GM18511 (cell line): ENCODE measurements around the gene BMP8B.
"Not testable (repeated sequence)": the region's sequence is repeated elsewhere in the genome, so short reads cannot be mapped to it uniquely, and the experiment has no call there.

Experiments used
- ATAC-seq: cut with Tn5 transposase; IDR thresholded peaks from one replicate; pipeline ENCODE4 v1.9.1; 2021; ENCODE audit warnings: mild to moderate bottlenecking, moderate library complexity; ENCODE audit not compliant: unreplicated experiment

The BMP8B gene

DNA sequence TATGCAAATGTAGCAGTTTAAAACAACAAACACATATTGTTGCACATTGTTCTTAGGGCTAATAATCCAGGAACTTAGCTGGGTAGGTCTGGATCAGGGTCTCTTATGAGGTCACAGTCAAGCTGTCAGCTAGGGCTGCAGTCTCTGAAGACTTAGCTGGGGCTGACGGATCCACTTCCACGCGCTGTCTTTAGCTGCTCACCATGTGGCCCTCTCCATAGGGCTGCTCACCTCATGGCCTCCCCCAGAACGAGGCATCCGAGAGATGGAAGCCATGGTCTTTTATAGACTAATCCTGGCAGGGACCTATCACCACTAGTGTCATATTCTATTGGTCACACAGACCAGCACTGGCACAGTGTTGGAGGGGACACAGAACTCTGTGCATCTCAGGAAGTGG is 8.8 kb downstream of the BMP8B start:
- ATAC-seq: no peak

DNA sequence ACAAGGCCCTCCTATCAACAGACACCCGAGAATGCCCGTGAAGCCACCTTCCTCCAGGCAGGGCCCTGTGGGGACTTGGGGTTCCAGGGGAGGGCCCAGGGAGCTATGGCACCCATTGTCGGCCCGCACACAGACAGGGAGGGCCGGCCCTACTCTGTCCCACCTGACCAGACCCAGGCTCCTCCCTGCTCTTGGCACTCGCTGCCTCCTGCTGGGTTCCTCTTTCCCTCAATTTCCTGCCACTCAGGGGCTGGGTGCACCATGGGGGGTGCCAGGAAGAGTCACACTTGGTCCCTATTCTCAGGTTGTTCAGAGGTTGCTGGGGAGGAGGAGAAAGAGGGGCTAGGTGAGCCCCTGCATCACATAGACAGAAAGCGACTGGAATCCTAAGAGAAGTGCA is 9.5 kb downstream of the BMP8B start:
- ATAC-seq: no peak

DNA sequence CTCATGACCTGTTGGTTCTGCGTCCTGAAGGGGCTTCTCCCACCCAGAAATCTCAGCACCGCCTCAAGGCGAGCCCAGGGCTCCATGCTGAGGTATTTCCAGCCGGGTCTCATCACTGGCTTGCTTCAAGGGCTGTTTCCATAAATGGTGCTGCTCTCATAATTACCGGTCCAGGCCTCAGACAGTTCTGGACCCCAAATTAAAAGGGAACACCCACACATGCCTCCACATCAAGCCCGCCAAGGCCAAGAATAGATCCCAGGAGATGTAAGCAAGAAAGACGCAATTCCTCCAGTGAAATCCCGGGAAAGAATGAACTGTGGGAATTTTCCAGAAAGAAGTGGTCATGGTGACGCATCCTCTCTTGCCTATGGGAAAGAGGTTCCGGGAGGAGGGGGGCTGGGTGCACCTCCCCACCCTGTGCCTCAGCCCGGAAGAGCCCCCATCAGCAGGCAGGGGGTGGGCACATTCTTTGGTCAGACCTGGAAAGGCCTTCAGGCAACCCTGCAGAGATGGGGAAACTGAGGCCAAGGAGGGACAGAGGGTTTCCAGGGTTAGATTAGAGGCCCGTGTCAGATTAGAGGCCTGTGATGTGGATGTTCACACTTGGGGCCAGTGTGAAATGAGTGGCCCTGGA is 10.1 kb downstream of the BMP8B start:
- not testable (repeated sequence) for ATAC-seq

DNA sequence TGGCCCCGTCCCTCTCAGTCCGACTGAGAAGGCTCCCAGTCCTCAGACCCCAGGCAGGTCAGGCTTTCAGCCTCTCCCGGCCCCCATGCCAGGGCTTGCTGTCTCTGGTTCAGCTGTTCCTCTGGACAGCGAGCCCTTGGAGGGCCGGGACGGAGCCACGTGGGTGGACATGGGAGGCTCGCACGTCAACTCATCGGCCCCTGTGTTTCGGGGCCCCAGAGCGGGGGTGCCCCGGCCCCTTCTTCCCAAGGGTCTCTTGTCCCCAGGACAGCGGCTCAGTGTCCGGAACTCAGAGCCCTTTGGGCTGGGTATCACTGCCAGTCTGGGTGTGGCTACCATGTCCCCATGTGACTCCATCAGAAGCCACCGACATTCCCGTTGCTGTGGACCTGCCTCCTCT is 10.8 kb downstream of the BMP8B start:
- ATAC-seq: not testable (repeated sequence)

DNA sequence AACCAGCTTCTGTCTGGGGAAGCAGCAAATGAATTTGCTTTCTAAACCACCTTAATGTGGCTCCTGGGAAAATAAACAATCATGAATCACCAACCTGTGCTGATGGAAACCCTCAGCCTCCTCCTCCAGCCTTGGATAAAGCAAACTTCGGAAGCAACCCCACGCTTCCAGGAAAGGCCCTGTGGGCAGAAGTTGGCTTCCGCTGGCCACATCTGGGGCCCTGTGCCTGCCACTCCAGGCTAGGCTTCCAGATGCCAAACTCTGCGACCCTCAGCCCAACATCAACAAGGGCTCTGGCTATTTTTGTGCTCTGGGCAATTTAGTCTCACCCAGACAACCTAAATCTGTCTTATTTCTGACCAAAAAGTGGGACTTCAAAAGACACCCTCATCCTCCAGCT is 11.4 kb downstream of the BMP8B start:
- no peak for ATAC-seq

DNA sequence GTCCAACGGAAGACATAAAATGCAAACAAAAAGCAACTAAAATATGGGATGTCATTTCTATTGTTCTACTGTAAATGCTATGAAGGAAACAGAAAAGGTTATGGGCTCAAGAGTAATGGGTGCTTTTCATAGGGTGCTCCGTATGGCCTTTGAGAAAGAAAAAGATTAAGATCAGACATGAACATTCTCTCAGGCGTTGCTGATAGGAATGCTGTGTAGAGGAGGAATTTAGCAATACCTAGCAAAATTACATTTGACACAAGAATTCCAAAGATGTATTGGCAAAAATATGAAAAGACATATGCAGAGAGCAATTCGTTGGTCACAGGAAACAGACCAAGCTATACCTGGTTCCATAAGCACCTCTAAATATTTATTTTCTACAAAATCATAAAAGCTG is 11.8 kb downstream of the BMP8B start:
- no peak for ATAC-seq

DNA sequence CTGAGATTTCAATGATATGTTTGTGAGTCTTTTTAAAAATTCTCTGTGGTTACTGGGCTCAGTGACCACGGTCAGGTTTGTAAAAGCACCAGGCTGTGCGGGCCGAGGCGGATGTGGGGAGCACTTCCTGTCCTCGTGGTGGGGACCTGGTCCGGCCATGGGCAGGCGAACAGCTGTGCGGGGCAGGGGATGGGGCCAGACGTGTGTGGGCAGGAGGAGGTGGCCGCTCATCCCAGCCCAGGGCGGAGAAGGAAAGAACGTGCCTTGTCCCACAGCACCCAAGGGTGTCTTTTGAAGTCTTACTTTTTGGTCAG is 12.3 kb downstream of the BMP8B start:
- peak; percentile 46 for ATAC-seq

DNA sequence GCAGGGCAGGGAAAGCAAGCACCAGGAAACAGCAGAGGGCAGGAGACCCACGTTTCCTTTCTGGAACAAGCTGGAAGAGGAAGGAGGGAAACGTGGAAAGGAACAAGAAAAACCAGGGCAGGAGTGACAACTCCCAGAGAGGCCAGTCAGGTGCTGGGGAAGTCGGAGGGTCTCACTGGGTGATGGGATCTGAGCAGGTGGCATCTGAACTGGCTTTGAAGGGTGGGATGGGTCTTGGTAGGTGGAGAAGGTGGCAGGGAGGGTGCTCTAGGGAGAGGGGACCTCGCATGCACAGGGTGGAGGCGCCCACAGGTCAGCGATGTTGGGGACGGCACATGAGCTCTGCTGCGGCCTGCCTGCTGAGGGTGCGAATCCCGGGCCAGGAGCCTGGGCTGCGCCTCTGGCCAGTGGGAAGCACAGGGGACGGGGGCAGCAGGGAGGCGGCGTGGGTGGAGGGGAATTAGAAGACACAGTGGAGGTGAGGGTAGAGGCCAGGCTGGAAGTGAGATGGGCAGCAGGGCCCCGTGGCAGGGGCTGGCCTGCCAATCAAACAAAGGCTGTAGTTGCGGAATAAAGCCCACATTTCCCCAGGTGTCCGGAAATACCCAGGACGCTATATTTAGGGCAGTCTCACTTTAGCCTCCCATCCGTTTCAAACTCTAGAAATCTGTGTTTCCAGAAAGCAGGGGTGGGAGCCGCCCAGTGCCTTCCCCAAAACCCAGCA is 12.8 kb downstream of the BMP8B start:
- peak; percentile 53 for ATAC-seq

DNA sequence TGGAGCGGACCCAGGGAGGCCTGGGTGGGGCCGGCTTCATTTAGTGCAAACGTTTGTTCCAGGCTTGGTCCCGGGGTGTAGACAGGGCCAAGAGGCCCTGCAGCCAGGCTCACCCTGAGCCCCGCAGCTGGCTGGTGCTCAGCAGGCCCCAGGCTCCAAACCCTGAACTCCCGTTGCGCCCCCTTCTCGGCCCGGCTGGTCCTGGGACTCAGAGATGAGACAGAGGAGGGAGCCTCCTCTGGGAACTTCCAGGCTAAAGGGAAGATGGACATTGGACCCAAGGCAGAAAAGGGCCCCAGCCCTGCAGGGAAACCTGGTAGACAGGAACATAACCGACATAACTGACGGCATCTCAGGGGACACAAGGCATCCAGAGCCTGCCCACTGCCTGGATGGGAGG is 13.5 kb downstream of the BMP8B start:
- not testable (repeated sequence) for ATAC-seq

DNA sequence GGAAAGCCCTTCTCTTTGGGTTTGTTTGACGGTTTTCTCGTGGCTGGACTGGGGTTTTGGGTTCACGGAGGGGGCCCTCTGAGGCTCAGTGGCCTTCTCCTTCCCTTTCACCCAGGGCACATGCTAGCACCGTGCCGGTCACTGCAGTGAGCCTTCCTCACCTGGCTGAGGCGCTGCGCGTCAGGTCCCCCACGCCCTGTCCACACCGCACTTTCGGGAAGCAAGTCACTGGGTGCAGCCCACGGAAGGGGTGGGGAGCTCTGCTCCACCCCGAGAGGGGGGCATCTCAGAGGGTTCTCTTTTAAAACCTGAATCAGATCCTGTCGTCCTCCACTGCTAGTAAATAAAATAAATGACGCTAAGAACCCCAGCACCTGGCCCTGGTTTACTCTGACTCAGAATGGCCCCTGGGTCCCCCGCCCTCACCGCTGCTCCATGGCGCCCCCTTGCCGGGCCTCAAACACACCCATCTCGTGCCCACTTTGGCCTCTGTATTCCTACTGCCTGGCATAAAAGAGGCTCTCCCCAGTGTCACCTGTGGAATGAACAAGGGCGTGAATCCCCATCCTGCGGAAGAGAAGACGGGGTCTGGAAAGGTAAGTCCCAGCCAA is 15.2 kb downstream of the BMP8B start:
- ATAC-seq: not testable (repeated sequence)

DNA sequence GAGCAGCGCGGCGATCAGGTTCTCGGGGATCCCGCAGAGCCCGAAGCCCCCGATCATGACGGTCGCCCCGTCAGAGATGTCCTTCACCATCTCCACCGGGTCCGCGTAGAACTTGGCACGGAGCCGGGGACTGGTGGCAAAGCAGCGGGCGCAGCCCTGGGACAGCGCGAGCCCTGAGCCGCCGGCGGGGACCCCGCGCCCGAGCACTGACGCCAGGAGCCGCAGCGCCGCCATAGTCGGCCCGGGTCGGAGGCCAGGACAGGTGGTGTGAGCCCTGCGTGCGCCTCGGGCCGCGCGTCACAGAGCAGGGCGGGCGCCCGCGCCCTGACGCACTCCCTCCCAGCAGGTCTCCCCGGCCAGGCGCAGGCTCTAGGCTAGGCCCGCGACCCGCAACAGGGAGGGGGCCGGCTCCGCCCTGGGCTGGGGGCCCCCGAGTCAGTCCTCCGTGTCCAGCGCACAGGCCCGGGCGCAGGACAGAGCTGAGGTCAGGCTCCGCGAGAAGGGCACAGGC is 17.6 kb downstream of the BMP8B start, which contains the start of gene OXCT2:
Gene OXCT2, minus strand, starts transcription at position 327 of the 511 bp plus-strand sequence. Its CDS starts 93 bp downstream, at position 234.
- ATAC-seq: not testable (repeated sequence)

DNA sequence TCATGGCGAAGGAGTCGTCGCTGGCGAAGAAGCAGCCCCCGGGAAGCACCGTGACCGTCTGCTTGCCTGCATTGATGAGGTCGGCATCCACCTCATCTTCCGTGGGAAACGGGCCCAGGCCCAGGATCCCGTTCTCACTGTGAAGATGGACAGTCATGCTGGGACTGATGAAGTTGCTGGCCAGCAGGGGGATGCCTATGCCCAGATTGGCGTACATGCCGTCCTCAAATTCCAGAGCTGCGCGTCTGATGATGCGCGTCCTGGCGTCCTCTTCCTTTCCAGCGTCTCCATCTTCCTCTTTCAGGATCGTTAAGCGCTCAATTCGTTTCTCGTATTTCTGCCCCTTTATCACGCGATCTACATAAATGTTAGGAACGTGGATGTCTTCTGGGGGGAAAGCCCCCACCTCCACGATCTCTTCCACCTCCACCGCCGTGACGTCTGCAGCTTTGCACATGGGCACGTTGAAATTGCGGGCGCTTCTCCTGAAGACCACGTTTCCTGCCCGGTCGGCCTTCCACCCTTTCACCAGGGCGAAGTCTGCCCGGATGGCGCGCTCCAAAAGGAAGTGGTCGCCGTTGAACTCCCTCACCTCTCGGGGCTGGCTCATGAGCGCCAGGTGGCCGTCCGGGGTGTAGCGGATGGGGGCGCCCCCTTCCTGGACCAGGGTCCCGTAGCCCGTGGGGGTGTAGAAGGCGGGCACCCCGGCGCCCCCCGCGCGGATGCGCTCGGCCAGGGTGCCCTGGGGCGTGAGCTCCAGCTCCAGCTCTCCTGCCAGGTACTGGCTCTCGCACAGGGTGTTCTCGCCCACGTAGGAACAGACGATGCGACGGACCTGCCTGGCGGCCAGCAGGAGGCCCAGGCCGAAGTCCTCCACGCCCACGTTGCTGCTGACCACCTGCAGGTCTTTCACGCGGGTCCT is 18.3 kb downstream of the BMP8B start:
- ATAC-seq: not testable (repeated sequence)

DNA sequence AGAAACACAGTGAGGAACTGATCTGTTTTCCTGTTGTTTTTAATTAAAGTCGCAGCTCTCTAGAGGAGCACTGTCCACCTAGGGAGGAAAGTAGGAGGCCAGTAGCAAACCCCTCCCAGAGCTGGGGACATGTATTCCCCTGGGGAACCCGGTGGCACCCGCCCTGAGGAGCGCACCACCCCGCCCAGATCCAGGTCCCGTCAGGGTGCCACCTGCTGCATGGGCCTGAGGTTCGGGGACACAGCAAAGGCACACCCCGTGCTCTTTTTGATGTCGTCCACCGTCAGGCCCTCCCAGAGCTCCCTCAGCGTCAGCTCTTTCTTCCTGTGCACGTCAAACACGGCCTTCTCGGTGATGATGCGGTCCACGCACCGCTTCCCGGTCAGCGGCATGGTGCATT is 19.2 kb downstream of the BMP8B start:
- ATAC-seq: not testable (repeated sequence)

DNA sequence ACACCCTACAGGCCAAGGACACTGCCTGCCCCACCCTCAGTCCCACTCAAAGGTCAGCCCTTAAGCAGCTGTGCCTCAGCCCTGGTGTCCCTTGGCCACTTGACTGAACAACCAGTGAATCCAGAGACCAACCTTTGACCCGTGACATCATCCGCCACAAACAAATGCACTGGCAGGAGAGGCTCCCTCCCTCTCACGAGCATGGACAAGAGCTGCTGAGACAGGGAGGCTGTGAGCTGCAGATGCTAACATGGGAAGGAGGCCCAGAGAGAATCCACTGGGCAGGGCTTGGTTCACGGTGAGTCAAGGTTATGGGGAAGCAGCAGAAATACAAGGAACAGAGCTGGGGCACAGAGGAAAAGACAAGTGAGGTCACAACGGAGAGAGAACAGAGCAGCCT is 22.2 kb downstream of the BMP8B start:
- ATAC-seq: not testable (repeated sequence)

DNA sequence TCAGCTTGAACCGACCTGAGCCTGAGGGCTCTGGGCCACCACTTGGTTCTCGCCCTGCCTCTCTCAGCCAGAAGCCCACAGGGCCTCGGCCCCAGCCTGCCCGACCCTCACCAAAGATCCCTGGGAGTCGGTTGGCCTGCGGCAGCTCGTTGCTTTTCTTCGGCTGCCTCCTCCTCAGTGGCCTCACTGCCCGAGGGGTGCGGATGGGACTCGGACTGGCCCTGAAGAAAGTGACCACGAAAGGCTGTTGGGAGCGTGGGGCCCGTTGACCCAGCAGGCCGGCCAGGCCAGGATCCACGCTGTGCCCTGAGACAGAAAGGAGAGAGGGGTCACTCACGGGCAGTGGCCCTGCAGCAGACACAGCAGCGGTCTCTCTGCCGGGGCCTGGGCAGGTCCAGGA is 24.2 kb downstream of the BMP8B start:
- not testable (repeated sequence) for ATAC-seq

DNA sequence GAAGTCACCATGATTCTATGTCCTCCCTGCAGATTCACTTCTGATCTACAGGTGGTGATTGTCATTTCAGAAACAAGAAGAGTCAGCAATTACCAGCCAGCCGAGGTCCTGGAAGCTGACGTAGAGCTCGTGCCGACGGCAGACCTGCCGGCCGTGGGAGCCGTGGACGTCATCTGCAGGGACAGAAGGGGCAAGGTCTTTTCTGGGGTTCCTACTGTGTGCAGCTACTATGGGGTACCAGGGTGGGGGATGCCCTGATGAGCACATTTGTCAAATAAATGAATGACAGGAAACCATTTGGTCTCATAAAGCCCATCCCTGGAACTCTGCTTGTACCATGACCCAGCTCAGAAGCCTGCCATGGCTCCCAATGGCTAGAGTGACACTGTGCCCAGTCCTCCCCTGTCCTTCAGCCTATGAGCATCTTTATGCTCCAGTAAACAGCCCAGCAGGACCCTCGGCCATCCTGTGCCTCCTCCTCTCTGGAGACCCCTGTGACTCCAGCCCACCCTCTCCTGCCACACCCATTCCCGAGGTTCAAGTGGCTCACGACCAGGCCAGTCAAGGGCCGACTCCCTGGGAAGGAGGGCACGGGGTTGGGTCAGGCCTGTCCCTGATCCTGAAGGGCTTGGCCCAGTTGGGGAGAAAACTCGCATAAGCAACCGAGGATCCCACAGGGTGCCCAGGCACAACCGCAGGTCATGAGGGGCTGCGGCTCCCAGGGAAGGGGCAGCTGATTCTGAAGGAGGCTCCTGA is 24.9 kb downstream of the BMP8B start:
- ATAC-seq: not testable (repeated sequence)

DNA sequence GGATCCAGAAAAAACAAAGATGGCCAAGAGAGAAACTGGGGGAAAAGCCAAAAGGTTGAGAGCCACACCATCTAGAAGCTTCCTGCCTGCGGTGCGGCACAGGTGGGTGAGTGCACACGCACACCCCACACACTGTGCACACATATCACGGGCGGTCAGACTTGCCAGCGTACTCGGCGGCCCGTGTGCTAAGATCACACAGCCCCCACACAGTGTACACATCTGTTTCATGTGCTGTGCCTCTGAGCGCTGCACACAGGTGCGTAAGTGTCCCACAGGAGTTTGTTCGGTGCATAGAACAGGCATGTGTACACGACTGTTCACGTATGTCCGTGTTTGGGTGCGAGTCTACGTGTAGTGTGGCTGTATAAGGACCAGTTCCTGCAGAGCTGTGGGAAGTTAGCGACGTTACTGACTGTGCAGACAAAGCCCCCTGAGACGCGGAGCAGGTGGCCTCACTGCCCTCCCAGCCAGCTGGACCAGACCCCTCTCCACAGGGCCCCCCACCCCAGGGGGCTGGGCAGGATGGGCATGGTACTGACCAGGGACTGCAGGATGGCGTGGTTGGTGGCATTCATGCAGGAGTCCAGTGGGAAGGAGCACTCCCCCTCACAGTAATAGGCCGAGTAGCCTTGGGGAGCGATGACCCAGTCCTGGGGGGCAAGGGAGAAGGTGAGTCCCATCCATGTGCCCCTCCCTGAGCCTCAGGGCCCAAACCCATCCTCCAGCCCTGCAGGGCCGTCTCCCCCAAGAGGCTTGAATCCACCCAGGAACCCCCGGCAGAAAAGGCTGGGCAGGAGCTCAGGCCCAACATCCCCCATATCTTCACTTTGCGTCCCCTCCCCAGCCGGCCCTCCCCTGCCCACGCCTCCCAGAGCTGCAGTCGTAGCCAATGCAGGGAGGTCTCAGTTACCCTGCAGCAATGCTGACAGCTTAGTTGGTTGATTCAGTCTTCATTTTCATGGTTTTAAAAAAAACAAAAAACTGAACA is 25.8 kb downstream of the BMP8B start:
- ATAC-seq: no peak

DNA sequence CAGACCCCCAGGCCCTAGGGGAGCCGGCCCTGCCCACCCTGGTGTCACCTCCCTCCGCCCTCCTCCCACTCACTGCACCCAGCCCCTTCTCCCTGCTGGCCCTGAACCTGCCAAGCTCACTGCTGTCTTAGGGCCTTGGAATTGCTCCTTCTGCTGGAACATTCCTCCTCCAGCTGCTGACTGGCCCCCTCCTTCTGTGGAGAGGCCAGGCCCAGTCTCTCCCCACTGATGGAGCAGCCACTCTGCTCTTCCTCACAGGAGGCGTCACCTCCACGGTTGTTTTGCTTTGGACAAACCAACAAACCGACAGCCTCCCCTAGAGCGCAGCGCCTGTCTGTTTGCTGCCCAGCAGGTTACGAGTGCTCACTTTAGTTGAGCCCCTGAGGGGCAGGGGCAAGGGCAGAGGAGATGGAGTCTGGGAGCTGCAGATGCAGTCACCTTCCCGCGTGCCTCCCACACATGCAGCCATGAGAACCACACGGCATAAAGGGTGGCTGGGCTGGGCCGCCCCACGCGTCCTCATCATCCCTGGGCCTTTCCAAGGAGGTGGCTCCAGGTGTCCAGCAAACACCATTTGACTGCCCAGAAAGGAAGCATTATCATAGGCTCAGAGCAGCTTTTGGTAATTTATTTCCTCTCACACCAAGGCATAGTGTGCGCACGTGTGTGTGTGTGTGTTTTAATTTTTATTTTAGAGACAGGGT is 27.0 kb downstream of the BMP8B start:
- ATAC-seq: no peak
